GM19397 (cell line): ENCODE measurements around the gene AHI1.
"Not testable (repeated sequence)": the region's sequence is repeated elsewhere in the genome, so short reads cannot be mapped to it uniquely, and the experiment has no call there.

ENCODE experiments used
- ATAC-seq: cut with Tn5 transposase; IDR thresholded peaks from one replicate; pipeline ENCODE4 v1.9.1; 2021; ENCODE audit warnings: mild to moderate bottlenecking, moderate library complexity; ENCODE audit not compliant: unreplicated experiment

AHI1 gene

GRCh38 chr6:135269481-135269891, 228.1 kb downstream of the AHI1 start:
- no peak for ATAC-seq

- no peak for ATAC-seq
These were observed 228.8 kb downstream of the AHI1 start for GRCh38 chr6:135268740-135269139.

DNA sequence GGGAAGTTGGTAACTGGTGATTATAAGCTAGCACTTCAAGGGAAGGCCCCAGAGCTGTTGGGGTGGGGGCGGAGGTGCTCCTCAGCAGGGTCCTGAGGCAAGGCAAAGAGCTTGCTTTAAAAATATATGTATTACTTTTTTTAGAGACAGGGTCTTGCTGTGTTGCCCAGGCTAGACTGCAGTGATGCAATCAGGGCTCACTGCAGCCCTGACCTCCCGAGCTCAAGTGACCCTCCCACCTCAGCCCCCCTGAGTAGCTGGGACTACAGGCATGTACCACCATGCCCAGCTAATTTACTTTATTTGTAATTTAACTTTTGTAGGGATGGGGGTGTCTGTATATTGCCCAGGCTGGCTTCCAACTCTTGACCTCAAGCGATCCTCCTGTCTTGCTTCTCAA, 229.3 kb downstream of the AHI1 start:
- ATAC-seq, result no peak

DNA sequence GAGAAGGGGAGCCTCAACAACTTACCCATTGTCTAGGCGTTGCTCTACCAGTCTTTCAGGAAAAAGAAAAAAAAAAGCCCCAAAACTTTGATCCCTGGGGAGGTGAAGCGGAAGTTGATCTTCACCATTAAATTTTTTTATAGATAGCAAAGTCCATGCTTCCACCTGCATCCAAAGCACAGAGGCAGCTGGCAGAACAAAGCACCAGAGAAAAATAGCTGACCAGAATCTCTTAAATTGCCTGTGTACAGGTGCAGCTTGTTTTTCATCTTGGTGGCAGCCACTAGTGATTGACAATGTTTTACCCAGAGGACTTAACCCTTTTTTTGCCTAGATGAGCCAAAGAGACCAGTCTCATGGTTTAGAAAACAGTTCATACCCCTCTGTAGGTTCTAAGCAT, 230.5 kb downstream of the AHI1 start:
- ATAC-seq, result no peak

- no peak for ATAC-seq
These were observed 230.9 kb downstream of the AHI1 start for GRCh38 chr6:135266675-135267074.

DNA sequence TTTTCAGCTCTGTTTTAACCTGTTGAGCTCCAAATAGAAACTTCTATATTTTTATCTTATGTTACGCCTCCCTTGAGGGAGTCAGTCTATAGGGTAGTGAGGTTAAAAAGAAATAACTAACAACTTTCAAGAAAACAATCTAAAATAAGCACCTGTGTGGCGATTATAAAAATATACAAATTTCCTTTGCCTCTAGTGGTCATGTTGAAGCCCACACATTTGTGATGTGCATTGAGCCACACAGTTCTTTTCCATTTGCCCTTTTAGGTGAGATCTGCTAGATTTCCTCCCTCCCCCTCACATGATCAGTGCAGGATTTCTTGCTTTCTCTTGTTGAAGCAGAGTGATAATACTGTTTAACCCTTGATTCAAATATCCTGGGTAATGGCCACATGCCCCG, 232.3 kb downstream of the AHI1 start:
- ATAC-seq, result no peak

DNA sequence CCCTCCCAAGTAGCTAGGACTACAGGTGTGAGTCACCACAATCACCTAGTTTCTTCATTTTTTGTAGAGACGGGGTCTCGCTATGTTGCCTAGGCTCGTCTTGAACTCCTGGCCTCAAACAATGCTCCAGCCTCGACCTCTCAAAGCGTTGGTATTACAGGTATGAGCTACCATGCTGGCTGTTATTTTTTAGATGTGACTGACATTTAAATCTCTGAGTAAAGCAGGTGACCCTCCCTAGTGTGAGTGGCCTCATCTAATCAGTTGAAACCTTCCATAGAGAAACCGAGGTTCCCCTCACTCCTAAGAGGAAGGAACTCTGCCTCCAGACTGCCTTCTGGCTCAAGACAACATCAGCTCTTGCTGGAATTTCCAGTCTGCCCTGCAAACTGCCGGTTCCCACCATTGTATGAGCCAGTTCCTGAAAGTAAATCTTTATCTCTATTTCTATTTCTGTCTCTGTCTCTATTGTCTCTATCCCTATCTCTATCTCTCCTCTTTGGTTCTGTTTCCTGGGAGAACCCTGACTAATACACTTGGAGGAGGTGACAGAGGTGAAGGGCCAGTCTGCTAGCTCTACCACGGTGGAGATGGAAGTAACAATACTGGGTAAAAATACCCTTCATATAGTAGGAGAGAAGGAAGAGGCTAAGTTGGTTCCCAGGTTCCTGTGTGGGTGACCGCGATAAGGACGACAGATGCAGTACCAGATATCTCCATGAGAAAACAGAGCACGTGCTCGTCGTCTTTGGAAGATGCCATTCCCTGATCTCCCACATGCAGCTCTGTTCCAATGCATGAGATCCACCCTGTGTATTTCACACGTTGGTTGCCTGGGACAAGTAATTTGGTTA, 235.4 kb downstream of the AHI1 start:
- ATAC-seq, result no peak

DNA sequence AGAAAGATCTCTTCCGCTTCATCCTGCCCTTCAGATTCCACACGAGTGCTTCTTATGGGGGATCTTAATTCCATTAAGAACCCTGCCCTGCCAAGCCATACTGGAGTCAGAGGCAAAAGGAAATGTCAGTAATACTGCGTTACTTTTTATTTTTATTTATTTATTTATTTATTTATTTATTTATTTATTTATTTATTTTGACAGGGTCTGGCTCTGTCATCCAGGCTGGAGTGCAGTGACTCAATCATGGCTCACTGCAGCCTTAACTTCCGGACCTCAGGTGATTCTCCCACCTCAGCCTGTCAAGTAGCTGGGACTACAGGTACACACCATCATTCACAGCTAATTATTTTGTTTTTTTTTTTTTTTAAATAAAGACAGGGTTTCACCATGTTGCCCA, 236.9 kb downstream of the AHI1 start:
- ATAC-seq, result no peak

DNA sequence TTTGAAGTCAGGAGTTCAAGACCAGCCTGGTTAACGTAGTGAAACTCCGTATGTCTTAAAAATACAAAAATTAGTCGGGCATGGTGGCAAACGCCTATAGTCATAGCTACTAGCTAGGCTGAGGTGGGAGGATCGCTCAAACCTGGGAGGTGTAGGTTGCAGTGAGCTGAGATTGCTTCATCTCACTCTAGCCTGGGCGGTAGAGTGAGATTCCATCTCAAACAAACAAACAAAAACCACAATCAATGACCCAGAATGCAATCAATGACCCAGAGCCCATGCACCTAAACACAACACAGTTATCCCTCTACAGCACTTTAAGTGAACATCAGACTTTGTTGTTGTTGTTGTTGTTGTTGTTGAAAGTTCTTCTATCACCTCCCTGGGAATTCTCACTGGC, 238.6 kb downstream of the AHI1 start:
- ATAC-seq, result no peak

- no peak for ATAC-seq
These were observed 239.7 kb downstream of the AHI1 start for GRCh38 chr6:135257631-135258405.

DNA sequence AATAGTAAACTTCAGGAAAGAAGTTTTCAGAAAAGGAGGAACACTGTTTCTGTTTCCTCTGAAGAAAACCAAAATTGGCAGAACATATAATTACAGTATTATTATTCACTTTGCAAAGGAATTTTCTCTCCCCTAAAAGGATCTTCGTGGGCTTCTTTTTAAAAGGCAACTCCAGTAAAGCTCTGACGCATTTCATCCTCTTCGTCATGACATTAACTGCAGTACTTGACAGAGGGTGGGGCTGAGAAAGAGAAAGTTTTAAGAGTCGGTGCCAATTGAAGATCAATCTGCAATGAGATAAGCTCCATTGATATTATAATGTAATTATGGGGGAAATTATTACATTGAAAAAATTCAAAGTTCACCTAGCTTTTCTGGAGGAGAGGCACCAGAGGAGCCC, 240.7 kb downstream of the AHI1 start:
- no peak for ATAC-seq

GRCh38 chr6:135254471-135254870, 243.1 kb downstream of the AHI1 start:
- ATAC-seq, result no peak

- no peak for ATAC-seq
These were observed 245.8 kb downstream of the AHI1 start for GRCh38 chr6:135251498-135252441.

DNA sequence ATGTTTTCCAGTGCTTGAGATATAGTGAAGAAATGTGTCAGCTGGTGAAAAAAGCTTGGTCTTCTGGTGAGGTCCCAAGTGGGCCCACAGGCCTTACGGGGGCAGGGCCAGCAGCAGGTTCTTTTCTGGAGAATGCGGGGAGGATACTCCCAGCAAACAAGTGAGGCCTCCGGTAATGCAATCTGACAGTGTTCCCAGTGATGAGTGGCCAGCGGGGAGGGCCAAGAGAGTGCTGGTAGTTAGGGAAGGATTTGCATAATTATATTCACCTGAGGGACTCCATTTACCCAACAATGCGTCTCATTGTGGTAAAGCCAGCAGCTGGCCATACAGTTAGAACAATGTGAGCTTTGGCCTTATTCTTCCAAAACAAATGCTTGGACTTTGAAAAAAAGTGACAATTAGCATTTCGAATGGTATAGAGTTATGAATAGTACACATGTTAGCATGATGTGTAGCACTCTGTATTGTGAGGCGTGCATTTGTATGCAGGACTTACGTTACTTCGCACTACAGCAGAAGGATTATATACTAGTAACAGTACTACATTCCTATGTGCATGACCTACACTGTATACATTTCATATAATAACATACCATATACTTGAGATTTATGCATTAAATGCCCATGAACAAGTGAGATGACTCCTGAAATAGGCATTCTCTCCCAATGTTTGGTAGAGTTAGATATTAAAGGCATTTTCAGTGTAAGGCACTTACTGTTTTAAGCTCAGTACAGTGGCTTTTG, 246.6 kb downstream of the AHI1 start:
- ATAC-seq, result no peak

DNA sequence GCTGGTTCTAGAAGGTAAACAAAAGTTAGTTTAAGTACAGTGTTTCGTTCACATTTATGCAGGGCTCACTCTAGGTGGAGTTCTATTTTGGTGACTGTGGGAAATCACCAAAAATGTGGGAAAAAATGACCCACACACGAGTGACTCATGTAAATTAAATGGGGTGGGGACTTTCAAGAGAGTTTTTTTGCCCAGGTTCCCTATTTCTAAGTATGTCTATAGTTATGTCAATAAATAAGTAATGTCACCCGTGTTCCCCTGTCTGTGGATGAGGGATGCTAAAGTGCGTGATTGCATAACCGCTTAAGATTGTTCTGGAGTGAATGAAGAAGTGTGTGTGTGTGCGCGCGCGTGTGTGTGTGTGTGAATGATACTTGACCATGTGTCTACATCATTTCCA, 247.3 kb downstream of the AHI1 start:
- ATAC-seq, result no peak

GRCh38 chr6:135246412-135247012, 251.0 kb downstream of the AHI1 start:
- ATAC-seq, result not testable (repeated sequence)

DNA sequence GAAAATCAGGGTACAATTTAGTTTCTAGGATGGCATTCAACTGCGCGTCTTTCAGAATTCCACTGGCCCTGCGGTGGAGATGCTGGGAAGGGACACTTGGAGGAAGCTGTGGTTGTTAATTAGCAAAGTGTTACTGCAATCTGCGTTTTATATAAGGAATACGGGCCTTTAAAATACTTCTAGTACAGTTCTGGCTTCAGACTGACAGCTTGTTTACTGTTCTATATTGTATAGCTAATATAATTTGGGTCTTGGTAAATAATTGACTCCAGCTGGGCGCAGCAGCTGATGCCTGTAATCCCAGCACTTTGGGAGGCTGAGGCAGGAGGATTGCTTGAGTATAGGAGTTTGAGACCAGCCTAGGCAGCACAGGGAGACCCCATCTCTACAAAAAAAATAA, 252.7 kb downstream of the AHI1 start:
- no peak for ATAC-seq

DNA sequence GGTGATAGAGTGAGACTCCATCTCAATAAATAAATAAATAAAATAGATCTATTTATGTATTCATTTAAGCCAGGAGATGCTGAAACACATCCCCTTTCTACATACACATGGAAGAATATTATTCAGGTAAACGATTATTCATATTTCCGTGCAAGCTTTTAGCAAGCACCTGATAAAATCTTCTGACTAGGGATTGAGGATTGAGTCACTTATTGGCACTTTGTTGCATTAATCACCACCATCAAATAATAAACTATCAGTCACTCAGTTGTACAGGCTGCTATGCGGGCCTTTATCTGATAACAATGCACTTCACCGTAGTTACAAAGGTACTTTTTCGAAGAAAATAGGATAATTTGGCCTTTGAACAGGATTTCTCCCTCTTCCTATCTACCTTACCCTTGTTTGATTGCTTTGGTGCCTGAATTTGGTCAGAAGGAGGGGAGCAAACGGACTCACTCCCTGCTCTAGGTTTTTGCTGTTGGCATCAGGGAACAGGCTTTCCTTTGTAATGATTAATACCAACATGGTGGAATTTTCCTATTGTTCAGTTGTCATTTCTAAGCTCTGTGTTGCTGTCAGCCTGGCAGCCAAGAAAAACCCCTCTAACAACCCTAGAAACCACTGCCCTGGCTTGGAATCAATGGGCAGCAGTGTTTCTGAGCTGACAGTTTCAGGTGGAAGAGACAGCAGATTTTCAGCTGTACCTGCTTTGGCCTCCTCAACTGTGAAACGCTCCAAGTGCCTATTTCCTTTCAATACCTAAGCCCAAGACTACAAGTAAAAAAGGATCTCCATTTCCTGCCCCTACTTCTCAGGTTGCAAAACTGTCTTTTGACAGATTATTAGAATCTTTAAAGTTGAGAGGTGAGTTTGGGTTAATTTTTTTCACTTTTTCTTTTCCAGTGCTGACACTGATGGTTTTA, 253.4 kb downstream of the AHI1 start:
- ATAC-seq, result no peak

- ATAC-seq, result no peak
These were observed 256.8 kb downstream of the AHI1 start for GRCh38 chr6:135240711-135241110.
